SK-N-SH treated with all-trans-retinoic acid at 6 μM for 48 hours (cell line): ENCODE measurements around the gene CDH4.

Experiments used
- ATAC-seq: fragments of 200-7000 bp; cut with Tn5 transposase; 3 replicates; pipeline ENCODE4 v1.9.1; 2020; ENCODE audit warnings: mild to moderate bottlenecking, moderate library complexity
- ARNTL ChIP-seq: fragments of 450-650 bp; formaldehyde crosslinking; IDR thresholded peaks from 2 replicates; pipeline ENCODE4 v1.5.0; 2020; ENCODE audit warnings: low read depth, mild to moderate bottlenecking, moderate library complexity, borderline replicate concordance
- BACH2 ChIP-seq: fragments of 250-450 bp; sonication (Bioruptor Pico); IDR thresholded peaks from 2 replicates; pipeline ENCODE4 v1.9.0; 2021; ENCODE audit warnings: mild to moderate bottlenecking, borderline replicate concordance
- CREB5 ChIP-seq: fragments of 250-450 bp; sonication (Bioruptor Pico); IDR thresholded peaks from 2 replicates; pipeline ENCODE4 v1.5.1; 2020; ENCODE audit warnings: low read depth, mild to moderate bottlenecking, moderate library complexity
- CSDC2 ChIP-seq: fragments of 250-450 bp; sonication (Bioruptor Pico); IDR thresholded peaks from 2 replicates; pipeline ENCODE4 v1.5.0; 2020; ENCODE audit warnings: mild to moderate bottlenecking, moderate library complexity
- CSRNP3 ChIP-seq: fragments of 250-450 bp; sonication (Bioruptor Pico); IDR thresholded peaks from 2 replicates; pipeline ENCODE4 v1.5.1; 2021; ENCODE audit warnings: mild to moderate bottlenecking, moderate library complexity
- ISL1 ChIP-seq: fragments of 250-450 bp; sonication (Bioruptor Pico); IDR thresholded peaks from 2 replicates; pipeline ENCODE4 v2.1.2; 2022; ENCODE audit warnings: mild to moderate bottlenecking, moderate library complexity
- OSR1 ChIP-seq: fragments of 250-450 bp; sonication (Bioruptor Pico); IDR thresholded peaks from 2 replicates; pipeline ENCODE4 v1.8.0; 2022; ENCODE audit warnings: moderate library complexity, mild to moderate bottlenecking, inconsistent platforms
- PATZ1 ChIP-seq: fragments of 250-450 bp; sonication (Bioruptor Pico); IDR thresholded peaks from 2 replicates; pipeline ENCODE4 v1.8.0; 2020; ENCODE audit warnings: mild to moderate bottlenecking, moderate library complexity, borderline replicate concordance
- POU6F1 ChIP-seq: fragments of 250-450 bp; sonication (Bioruptor Pico); IDR thresholded peaks from 2 replicates; pipeline ENCODE4 v1.8.0; 2021; ENCODE audit warnings: low read depth, mild to moderate bottlenecking, moderate library complexity, borderline replicate concordance
- RARB ChIP-seq: fragments of 250-450 bp; sonication (Bioruptor Pico); IDR thresholded peaks from 2 replicates; pipeline ENCODE4 v1.8.0; 2021; ENCODE audit warnings: mild to moderate bottlenecking, moderate library complexity
- SNAI2 ChIP-seq: fragments of 250-450 bp; sonication (Bioruptor Pico); IDR thresholded peaks from 2 replicates; pipeline ENCODE4 v1.5.0; 2020; ENCODE audit warnings: mild to moderate bottlenecking, moderate library complexity
- TCF4 ChIP-seq: fragments of 250-450 bp; sonication (Bioruptor Pico); IDR thresholded peaks from 2 replicates; pipeline ENCODE4 v1.8.0; 2021; ENCODE audit warnings: mild to moderate bottlenecking, moderate library complexity, borderline replicate concordance
- TOX ChIP-seq: fragments of 250-450 bp; sonication (Bioruptor Pico); IDR thresholded peaks from 2 replicates; pipeline ENCODE4 v1.8.0; 2021; ENCODE audit warnings: mild to moderate bottlenecking, moderate library complexity, borderline replicate concordance
- TSHZ2 ChIP-seq: fragments of 250-450 bp; sonication (Bioruptor Pico); IDR thresholded peaks from 2 replicates; pipeline ENCODE4 v1.5.0; 2020; ENCODE audit warnings: mild to moderate bottlenecking, moderate library complexity
- ZC3H10 ChIP-seq: fragments of 250-450 bp; sonication (Bioruptor Pico); IDR thresholded peaks from 2 replicates; pipeline ENCODE4 v1.5.1; 2021; ENCODE audit warnings: mild to moderate bottlenecking, moderate library complexity
- ZFP3 ChIP-seq: fragments of 250-450 bp; sonication (Bioruptor Pico); IDR thresholded peaks from 2 replicates; pipeline ENCODE4 v1.5.0; 2020; ENCODE audit warnings: mild to moderate bottlenecking, moderate library complexity
- ZFP30 ChIP-seq: fragments of 450-650 bp; formaldehyde crosslinking; IDR thresholded peaks from 2 replicates; pipeline ENCODE4 v1.5.0; 2022; ENCODE audit warnings: mild to moderate bottlenecking, moderate library complexity
- ZNF565 ChIP-seq: fragments of 450-650 bp; formaldehyde crosslinking; conservative IDR thresholded peaks from 2 replicates; pipeline ENCODE4 v1.5.0; 2020; ENCODE audit warnings: low read depth, mild to moderate bottlenecking, moderate library complexity
- ZNF70 ChIP-seq: fragments of 450-650 bp; formaldehyde crosslinking; IDR thresholded peaks from 2 replicates; pipeline ENCODE4 v1.5.0; 2020; ENCODE audit warnings: mild to moderate bottlenecking, moderate library complexity
- ZNF8 ChIP-seq: fragments of 450-650 bp; formaldehyde crosslinking; IDR thresholded peaks from 2 replicates; pipeline ENCODE4 v1.5.0; 2020; ENCODE audit warnings: mild to moderate bottlenecking, moderate library complexity

CDH4 gene

GRCh38 chr20:61797971-61798411 is 545.9 kb downstream of the CDH4 start:
- ATAC-seq: no peak
- TF ChIP-seq RARB (CRISPR knock-in tag) (no peak), TOX (CRISPR knock-in tag) (no peak), ZNF565 (CRISPR knock-in tag) (no peak), ISL1 (no peak), CSRNP3 (CRISPR knock-in tag) (no peak), PATZ1 (CRISPR knock-in tag) (no peak), ARNTL (CRISPR knock-in tag) (no peak), ZFP30 (CRISPR knock-in tag) (no peak), SNAI2 (no peak), POU6F1 (CRISPR knock-in tag) (no peak), ZFP3 (CRISPR knock-in tag) (no peak), CREB5 (CRISPR knock-in tag) (no peak)

GRCh38 chr20:61798632-61799031 is 546.6 kb downstream of the CDH4 start:
- TF ChIP-seq ZC3H10 (CRISPR knock-in tag) (no peak), TCF4 (no peak), ARNTL (CRISPR knock-in tag) (no peak), ZNF8 (no peak), BACH2 (no peak), CREB5 (CRISPR knock-in tag) (no peak), PATZ1 (CRISPR knock-in tag) (no peak), OSR1 (CRISPR knock-in tag) (no peak), ZNF70 (no peak), TSHZ2 (CRISPR knock-in tag) (no peak), CSDC2 (CRISPR knock-in tag) (no peak), CSRNP3 (CRISPR knock-in tag) (no peak), ZFP3 (CRISPR knock-in tag) (no peak), RARB (CRISPR knock-in tag) (no peak), POU6F1 (CRISPR knock-in tag) (no peak), TOX (CRISPR knock-in tag) (no peak), ZNF565 (CRISPR knock-in tag) (no peak)
- no peak for ATAC-seq
